Psoas muscle (tissue), 8 donors: ENCODE results near the gene ZMIZ1. TPM values are rescaled to one million over a fixed set of nuclear protein-coding genes. Genes with fewer than 3 reads are reported as not detected.

Source experiments
- ATAC-seq, 4 donors: fragments of 200-7000 bp; cut with Tn5 transposase; one replicate each; pipeline ENCODE4 v1.9.1; 2020; ENCODE audit warnings: moderate library complexity in 3 of 4, mild to moderate bottlenecking in 2 of 4
- DNase-seq, 2 donors: peaks; one replicate each; pipeline ENCODE4 v3.0.0-alpha.2; 2020
- H3K27ac ChIP-seq: fragments of 200-600 bp; one replicate; pipeline ENCODE4 v1.8.0; 2022
- H3K27me3 ChIP-seq, 3 donors: fragments of 200-600 bp in 1 of 3; one replicate each; pipeline versions ENCODE4 v1.6.1 to v1.8.0; 2013 to 2022; ENCODE audit warnings: low read length in 2 of 3, mild to moderate bottlenecking in 2 of 3, moderate library complexity in 1 of 3; ENCODE audit not compliant: insufficient read depth in 3 of 3
- H3K36me3 ChIP-seq, 2 donors: fragments of 200-600 bp in 1 of 2; one replicate each; pipeline versions ENCODE4 v1.6.1 to v1.8.0; 2013 to 2022; ENCODE audit warnings: low read depth in 1 of 2, mild to moderate bottlenecking in 1 of 2, moderate library complexity in 1 of 2; ENCODE audit not compliant: insufficient read depth in 1 of 2
- H3K4me1 ChIP-seq: fragments of 200-600 bp; one replicate; pipeline ENCODE4 v1.8.0; 2022
- H3K4me3 ChIP-seq: fragments of 200-600 bp; one replicate; pipeline ENCODE4 v1.8.0; 2022; ENCODE audit warnings: mild to moderate bottlenecking
- H3K9me3 ChIP-seq: fragments of 200-600 bp; one replicate; pipeline ENCODE4 v1.8.0; 2022
- WGBS, 3 donors: extraction: QIAGEN DNeasy Blood & Tissue Kit; methylation state at CpG; one replicate each; pipeline versions ENCODE4 v1.1.6 to v1.1.7; 2013; 5-methylcytosine and 5-hydroxymethylcytosine counted together
- intact Hi-C, 2 donors: fragments of 100-400 bp; cut with DNase I; formaldehyde crosslinking; loops; one replicate each; pipeline versions ENCODE4 v1.11.0 to v1.14.2; 2022
- polyA plus RNA-seq, 3 donors: library from polyadenylated mRNA; stranded (reverse); fragments of 200-250 nt; gene quantifications; one replicate each; pipeline ENCODE4 v1.2.3, GENCODE V29; 2013
- total RNA-seq, 4 donors: library from RNA; stranded (reverse); fragmentation: NEBNext Ultra II Directional in 2 of 4; extraction: Animal tissue kit (Norgen Biotek cat#: 25700) in 2 of 4; gene quantifications; one replicate each; pipeline versions ENCODE4 v1.2.1 to v1.2.4, GENCODE V29; 2021 to 2023
- TF ChIP-seq, protein P1 (sequence below): fragments of 200-600 bp; IDR thresholded peaks from one replicate; pipeline ENCODE4 v1.8.0; 2022; ENCODE audit warnings: antibody characterized with exemption
- donor health status: healthy with polysubstance abuse.
- donor health status: DM: no; HTN: no; CAD: no; lungs with moderate emphysema.
- donor health status: Bipolar disorder and iron deficiency.
- donor health status: healthy.
- donor health status: DM: yes; HTN: yes; CAD: no.
- donor health status: DM: no; HTN: no; CAD: no.
- donor health status: DM: no; HTN: no; CAD: no.
- donor health status: DM: yes; HTN: yes; CAD: no.

Gene ZMIZ1
- total and polyA plus RNA-seq, 7 donors: 10.4 to 37.6 (median 30.0) TPM

DNA sequence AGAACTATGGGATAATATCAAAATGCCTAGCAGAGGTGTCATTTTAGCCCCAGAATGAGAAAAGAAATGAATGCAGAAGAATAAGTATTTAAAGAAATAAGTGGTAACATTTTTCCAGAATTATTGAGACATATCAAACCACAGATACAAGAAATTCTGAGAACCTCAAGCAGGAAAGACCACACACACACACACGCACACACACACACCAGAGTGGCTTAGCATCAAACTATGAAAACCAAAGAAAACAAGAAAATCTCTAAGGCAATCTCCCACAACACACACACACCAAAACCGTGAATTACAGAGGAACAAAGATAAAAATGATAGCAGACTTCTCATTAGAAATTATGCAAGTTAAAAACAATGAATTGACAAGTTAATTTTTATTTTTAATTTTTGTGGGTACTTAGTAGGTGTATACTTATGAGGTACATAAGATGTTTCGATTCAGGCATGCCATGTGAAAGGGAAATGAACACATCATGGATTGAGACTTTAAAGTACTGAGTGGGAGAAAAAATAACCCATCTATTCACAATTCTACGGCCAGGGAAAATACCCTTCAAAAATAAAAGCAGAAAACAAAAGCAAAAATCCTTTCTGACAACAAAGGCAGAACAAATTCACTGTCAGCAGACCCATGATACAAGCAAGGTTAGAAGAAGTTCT, 293.1 kb downstream of the ZMIZ1 start:
- Histone ChIP-seq H3K4me3 (no peak overlapping the region), H3K9me3 (no peaks in the 10 kb centered on the region), H3K36me3 (no peaks in the 10 kb centered on the region), H3K4me1 (peaks cover 9% of the 10 kb centered on the region), H3K27me3 (no peaks in the 10 kb centered on the region), H3K27ac (no peak overlapping the region)
- intact Hi-C loops: no loop called here
- DNase-seq (no peak), ATAC-seq (no peak)
- WGBS, 3 donors: 86 to 87% (median 87%) methylated on average over 4 of the region's 4 CpGs
- TF ChIP-seq, protein P1, sequence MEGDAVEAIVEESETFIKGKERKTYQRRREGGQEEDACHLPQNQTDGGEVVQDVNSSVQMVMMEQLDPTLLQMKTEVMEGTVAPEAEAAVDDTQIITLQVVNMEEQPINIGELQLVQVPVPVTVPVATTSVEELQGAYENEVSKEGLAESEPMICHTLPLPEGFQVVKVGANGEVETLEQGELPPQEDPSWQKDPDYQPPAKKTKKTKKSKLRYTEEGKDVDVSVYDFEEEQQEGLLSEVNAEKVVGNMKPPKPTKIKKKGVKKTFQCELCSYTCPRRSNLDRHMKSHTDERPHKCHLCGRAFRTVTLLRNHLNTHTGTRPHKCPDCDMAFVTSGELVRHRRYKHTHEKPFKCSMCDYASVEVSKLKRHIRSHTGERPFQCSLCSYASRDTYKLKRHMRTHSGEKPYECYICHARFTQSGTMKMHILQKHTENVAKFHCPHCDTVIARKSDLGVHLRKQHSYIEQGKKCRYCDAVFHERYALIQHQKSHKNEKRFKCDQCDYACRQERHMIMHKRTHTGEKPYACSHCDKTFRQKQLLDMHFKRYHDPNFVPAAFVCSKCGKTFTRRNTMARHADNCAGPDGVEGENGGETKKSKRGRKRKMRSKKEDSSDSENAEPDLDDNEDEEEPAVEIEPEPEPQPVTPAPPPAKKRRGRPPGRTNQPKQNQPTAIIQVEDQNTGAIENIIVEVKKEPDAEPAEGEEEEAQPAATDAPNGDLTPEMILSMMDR: no peak
